Ovary (tissue), 3 donors: ENCODE results near the gene USP17L15.
"Not testable (repeated sequence)": the region's sequence is repeated elsewhere in the genome, so short reads cannot be mapped to it uniquely, and the experiment has no call there.

Source experiments
- CTCF ChIP-seq, 3 donors: fragments of 450-650 bp in 2 of 3; fragments of 200-600 bp in 1 of 3; IDR thresholded peaks; one replicate each; pipeline versions ENCODE4 v1.5.1 to v1.8.0; 2016 to 2022; ENCODE audit warnings: antibody characterized with exemption in 3 of 3, mild to moderate bottlenecking in 1 of 3
- EP300 ChIP-seq: sonication (generic); formaldehyde crosslinking; IDR thresholded peaks from one replicate; pipeline ENCODE4 v1.6.1; 2017; ENCODE audit warnings: antibody characterized with exemption
- POLR2A ChIP-seq: fragments of 450-650 bp; IDR thresholded peaks from one replicate; pipeline ENCODE4 v1.6.1; 2017; ENCODE audit warnings: antibody characterized with exemption, mild to moderate bottlenecking, moderate library complexity
- donor health status: DM: no; HTN: no; CAD: no.

- TF ChIP-seq CTCF (IDR thresholded peaks at IDR 0.05); POLR2A; EP300: not testable (repeated sequence)
Observed at GRCh38 chr4:9257824-9258223, 23.6 kb downstream of the USP17L15 start, which contains the start of gene USP17L20.
